NCI-H2196 (cell line): ENCODE data around the gene SPRED2.

Experiments
- DNase-seq: peaks from one replicate; lab custom pipeline; 2025; ENCODE audit not compliant: unreplicated experiment; lab: John Stamatoyannopoulos, UW

Gene SPRED2

DNA sequence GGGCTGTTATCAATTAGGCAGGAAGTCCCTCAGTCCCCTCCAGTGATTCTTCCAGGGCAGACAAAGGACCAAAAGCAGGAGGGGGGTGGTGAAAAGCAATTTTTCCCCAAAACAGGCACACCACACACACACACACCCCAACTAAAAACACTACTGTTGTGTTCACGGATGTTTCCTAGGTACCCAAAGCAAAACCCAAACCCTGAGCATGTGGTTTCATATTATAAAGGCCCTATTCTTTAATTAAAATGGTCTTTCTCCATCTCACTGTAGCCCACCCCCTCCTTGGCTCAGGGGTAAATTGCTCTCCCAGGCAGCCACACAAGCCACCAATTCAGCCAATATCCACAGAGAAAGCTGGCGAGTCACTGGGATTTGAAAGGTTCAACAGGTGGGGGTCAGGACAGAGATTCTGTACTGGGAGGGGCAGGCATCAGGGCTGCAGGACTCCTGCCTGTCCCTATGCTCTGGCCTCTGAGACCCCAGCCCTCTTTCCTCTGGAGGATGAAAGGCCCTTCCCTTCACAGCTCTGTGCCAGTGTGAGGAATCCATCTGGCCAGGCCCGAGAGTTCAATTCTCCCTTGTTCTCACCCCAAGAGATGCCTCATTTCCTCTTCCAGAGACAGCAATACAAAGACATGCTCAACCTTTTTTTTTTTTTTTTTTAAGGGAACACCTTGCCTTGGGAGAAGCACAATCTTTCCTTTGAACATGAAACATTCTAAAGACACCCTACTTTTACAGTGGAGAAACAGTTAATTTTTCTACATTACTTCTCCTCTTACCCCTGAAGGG lies 43.6 kb downstream of the SPRED2 start:
- no peak for DNase-seq

GRCh38 chr2:65388051-65388531 lies 44.3 kb downstream of the SPRED2 start:
- DNase-seq, result no peak

- no peak for DNase-seq
Observed at GRCh38 chr2:65386989-65387388, 45.4 kb downstream of the SPRED2 start.

GRCh38 chr2:65386344-65386743 lies 46.1 kb downstream of the SPRED2 start:
- no peak for DNase-seq

- no peak for DNase-seq
Observed at GRCh38 chr2:65383541-65384488, 48.6 kb downstream of the SPRED2 start.

GRCh38 chr2:65382776-65383357 lies 49.5 kb downstream of the SPRED2 start:
- peak; percentile 24 for DNase-seq

GRCh38 chr2:65382323-65382722 lies 50.1 kb downstream of the SPRED2 start:
- no peak for DNase-seq

DNA sequence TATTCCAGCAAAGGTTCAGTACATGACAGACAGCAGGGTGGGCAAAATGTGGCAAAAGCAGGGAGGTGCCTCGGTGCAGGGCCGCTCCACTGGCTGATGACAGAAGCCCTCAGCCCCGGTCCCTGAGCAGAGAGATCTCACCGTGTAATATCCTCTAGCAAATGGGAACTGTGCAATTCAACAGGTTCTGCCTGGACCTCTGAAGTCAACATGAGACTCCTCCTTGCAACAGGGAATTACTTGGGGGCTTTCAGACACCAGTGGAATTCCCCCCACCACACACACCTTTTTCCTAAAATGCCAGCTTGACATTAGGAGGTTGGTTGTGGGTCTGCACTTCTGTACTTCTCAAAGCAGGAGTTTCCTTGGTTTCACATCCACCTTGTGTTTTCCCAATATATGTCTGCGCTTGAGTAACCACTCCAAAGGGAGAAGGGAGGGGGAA lies 50.8 kb downstream of the SPRED2 start:
- DNase-seq, result no peak

DNA sequence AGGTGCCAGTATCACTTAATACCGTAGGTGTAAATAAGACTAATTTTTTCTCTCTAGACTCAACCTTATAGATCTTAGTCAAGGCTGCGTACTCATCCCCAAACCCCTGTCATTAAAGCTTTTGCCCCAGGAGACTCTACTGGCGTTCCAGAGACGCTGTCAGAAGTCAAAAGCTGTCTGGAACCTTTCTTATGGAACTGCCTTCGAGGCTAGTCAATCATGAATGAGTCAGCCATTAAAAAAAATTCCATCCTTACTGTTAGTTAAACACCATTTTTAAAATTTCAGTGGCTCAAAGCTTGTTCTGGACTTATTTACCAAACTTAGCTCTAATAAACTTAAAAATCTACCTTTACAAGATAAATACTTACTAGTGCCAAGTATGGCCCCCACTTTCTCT lies 52.1 kb downstream of the SPRED2 start:
- DNase-seq, result no peak

DNA sequence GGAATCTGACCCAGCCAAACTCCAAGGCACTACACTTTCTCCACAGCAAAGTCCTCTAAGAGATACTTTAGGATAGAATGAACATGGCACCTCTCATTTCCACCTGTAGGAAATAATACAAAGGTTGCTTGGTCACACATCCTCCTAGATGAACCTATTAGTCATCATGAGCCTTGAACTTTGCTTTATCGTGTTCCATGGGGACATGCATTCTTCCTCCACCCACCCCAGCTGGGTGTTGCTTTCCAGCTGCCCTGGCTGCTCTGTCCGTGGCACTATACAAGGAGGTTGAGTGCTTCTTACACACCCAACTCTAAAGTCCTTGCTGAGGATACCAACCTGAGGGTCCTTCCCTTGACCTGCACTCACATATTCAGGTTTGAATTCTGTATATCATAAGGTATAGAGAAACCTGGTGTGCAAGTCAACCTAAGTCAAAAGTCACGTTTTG lies 52.7 kb downstream of the SPRED2 start:
- DNase-seq, result no peak

GRCh38 chr2:65379223-65379622 lies 53.2 kb downstream of the SPRED2 start:
- DNase-seq, result no peak

GRCh38 chr2:65378290-65378689 lies 54.1 kb downstream of the SPRED2 start:
- no peak for DNase-seq

DNA sequence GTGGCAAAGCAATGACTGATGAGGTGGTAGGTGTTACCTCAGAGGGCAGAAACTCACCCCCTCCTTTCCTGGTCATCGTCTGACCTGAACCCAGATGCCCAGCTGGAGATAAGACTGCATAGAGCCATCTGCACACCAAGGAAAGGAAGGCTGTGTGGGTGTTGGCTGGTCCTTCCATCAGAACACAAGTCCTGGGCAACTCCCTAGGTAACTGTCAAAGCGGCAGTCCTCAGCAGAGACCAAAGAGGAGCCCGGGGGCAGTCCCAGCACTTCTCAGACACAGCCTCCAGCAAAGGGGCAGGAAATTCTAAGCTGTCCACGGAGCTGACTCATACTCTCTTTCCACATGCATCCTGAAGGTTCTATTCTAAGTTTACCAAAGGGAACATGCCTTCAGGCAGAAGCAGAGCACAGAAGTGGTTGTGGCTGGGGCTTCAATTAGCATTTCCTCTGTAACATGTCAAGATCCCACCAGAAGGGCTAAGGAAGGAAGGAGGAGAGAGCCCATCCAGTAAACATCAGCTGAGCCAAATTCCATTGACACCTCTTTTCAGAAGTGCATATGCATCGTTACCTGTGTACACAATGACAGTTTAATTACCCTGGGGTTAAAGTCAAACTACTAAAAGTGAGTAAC lies 54.7 kb downstream of the SPRED2 start:
- DNase-seq, result no peak

DNA sequence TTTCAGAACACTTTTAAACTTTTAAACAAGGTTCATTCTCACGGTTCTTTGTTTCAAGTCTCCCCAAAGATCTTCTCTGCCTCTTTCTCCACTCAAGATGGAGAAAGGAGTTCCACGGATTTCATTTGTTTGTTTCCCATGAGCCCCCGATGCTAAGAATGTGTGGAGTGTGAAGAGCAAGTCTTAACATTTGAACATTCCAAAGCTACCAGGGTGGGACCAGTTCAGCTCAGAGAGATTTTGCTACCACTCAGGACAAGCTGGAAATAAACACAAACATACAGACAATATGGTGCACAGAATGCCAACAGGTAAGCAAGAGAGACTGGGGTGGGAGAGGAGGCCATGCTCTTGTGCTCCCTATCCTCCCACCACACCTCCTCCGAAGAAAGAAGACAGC lies 56.7 kb downstream of the SPRED2 start:
- DNase-seq, result no peak

- DNase-seq, result no peak
Observed at GRCh38 chr2:65374999-65375398, 57.4 kb downstream of the SPRED2 start.

GRCh38 chr2:65374575-65374974 lies 57.8 kb downstream of the SPRED2 start:
- DNase-seq, result no peak

DNA sequence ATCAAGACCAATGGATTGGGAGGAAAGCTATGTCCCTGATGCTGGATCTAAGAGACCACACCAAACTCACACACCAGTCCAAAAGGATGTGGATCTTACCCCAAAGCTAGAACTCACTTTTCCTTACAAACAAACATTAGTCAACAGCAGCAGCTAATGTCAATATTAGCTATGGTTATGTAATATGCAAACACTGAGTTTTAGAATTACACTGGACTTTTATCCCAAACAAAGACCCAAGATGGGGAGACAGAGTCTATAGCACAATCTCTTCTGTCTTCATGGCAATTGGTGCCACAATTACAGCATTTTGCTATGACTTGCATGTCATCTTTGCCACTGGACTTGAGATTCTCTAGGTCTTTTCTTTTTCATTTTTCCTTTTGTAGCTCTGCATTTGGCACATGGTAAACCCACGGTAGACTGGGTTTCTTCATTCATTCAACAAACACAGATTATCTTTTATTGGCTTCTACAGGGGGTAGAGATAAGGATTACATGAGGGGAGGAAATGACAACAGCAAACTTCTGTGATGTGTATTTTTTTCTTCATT lies 59.0 kb downstream of the SPRED2 start:
- DNase-seq, result no peak

DNA sequence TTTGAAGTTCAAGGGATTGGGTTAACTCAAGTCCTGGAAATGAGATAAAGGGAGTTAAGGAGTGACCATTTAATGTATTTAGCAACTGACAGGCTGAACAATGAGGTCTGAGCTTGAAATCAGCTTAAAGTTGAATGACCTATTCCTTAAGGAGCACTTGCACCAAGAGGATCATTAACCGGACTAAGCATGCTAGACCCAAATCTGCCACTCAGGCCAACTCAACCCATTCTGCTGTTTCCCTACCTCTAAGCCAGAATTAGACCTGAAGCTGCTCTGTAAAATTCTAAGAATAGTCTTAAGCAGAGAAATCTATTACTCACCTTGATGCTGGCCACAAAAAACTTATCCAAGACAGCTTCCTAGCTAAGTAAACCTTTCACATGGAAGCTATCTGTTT lies 59.8 kb downstream of the SPRED2 start:
- DNase-seq, result no peak

DNA sequence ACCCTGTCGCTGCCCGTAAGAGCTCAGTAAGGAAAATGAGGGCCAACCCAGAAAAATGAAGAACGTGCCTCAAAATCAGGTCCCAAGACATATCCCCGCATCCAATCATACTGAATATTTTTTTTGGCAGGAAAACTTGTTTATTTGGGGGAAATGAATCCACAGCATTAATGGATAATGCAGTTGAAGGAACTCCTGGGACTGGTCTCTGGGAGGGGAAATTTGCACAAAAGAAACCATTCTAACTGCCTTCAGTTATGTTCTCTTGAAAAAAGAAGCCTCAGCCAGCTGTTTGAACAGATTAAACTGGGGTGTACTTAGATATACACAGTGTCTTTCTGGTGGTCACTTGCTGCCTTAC lies 61.3 kb downstream of the SPRED2 start:
- DNase-seq, result no peak

- DNase-seq, result peak; percentile 10
Observed at GRCh38 chr2:65370387-65371073, 61.9 kb downstream of the SPRED2 start.
